Measurements from ENCODE around the gene BCAT1.
A peak's percentile ranks its signal among the peaks of the same experiment; 100 is the strongest.
"Not testable (repeated sequence)": the region's sequence is repeated elsewhere in the genome, so short reads cannot be mapped to it uniquely, and the experiment has no call there.

BCAT1 gene

GRCh38 chr12:24856541-24856940 lies 92.4 kb downstream of the BCAT1 start:
- no peak for DNase-seq (ENCODE audit: low read depth in 2 of 2)

- DNase-seq (ENCODE audit: low read depth in 2 of 2) = no peak
These were observed 94.0 kb downstream of the BCAT1 start for GRCh38 chr12:24854908-24855307.

GRCh38 chr12:24854017-24854416 lies 94.9 kb downstream of the BCAT1 start:
- no peak for DNase-seq (ENCODE audit: low read depth in 2 of 2)

- DNase-seq (ENCODE audit: low read depth in 2 of 2) = no peak
These were observed 95.3 kb downstream of the BCAT1 start for GRCh38 chr12:24853588-24853987.

GRCh38 chr12:24853094-24853493 lies 95.8 kb downstream of the BCAT1 start:
- no peak for DNase-seq (ENCODE audit: low read depth in 2 of 2)

- DNase-seq (ENCODE audit: low read depth in 2 of 2) = no peak
These were observed 96.5 kb downstream of the BCAT1 start for GRCh38 chr12:24852420-24852819.

GRCh38 chr12:24851883-24852282 lies 97.0 kb downstream of the BCAT1 start:
- DNase-seq (ENCODE audit: low read depth in 2 of 2) = not testable (repeated sequence)

- DNase-seq (ENCODE audit: low read depth in 2 of 2) = no peak
These were observed 97.6 kb downstream of the BCAT1 start for GRCh38 chr12:24851341-24851740.

GRCh38 chr12:24850496-24850895 lies 98.4 kb downstream of the BCAT1 start:
- no peak for DNase-seq (ENCODE audit: low read depth in 2 of 2)

GRCh38 chr12:24848941-24849477 lies 99.9 kb downstream of the BCAT1 start:
- no peak for DNase-seq (ENCODE audit: low read depth in 2 of 2)

GRCh38 chr12:24846689-24847088 lies 102.2 kb downstream of the BCAT1 start:
- no peak for DNase-seq (ENCODE audit: low read depth in 2 of 2)

- no peak for DNase-seq (ENCODE audit: low read depth in 2 of 2)
These were observed 103.3 kb downstream of the BCAT1 start for GRCh38 chr12:24845615-24846014.

- no peak for DNase-seq (ENCODE audit: low read depth in 2 of 2)
These were observed 108.7 kb downstream of the BCAT1 start for GRCh38 chr12:24840046-24840800.

GRCh38 chr12:24839268-24839791 lies 109.6 kb downstream of the BCAT1 start:
- DNase-seq (ENCODE audit: low read depth in 2 of 2) = peak; percentile 49 to 65

- DNase-seq (ENCODE audit: low read depth in 2 of 2) = no peak
These were observed 110.4 kb downstream of the BCAT1 start for GRCh38 chr12:24838531-24838950.

GRCh38 chr12:24835377-24835776 lies 113.5 kb downstream of the BCAT1 start:
- no peak for DNase-seq (ENCODE audit: low read depth in 2 of 2)

- DNase-seq (ENCODE audit: low read depth in 2 of 2) = no peak
These were observed 115.4 kb downstream of the BCAT1 start for GRCh38 chr12:24833513-24833912.

GRCh38 chr12:24823808-24824515 lies 124.9 kb downstream of the BCAT1 start:
- no peak for DNase-seq (ENCODE audit: low read depth in 2 of 2)

GRCh38 chr12:24822121-24822899 lies 126.6 kb downstream of the BCAT1 start:
- no peak for DNase-seq (ENCODE audit: low read depth in 2 of 2)

- DNase-seq (ENCODE audit: low read depth in 2 of 2) = no peak
These were observed 127.2 kb downstream of the BCAT1 start for GRCh38 chr12:24821691-24822090.

- DNase-seq (ENCODE audit: low read depth in 2 of 2) = no peak
These were observed 128.0 kb downstream of the BCAT1 start for GRCh38 chr12:24820872-24821271.

GRCh38 chr12:24818351-24818750 lies 130.6 kb downstream of the BCAT1 start:
- DNase-seq (ENCODE audit: low read depth in 2 of 2) = no peak

All from activated CD4-positive, alpha-beta T cell treated with anti-CD3 and anti-CD28 coated beads for 24 hours (primary cell).